ENCODE data around the gene PUM2. TPM values are rescaled to one million over a fixed set of nuclear protein-coding genes. Genes with fewer than 3 reads are reported as not detected.
"Not testable (repeated sequence)": the region's sequence is repeated elsewhere in the genome, so short reads cannot be mapped to it uniquely, and the experiment has no call there.

PUM2 gene
- total RNA-seq, 1 experiment from 2014 or later, result 35.1 TPM

GRCh38 chr2:20294231-20294630 is 56.4 kb downstream of the PUM2 start:
- no peak for DNase-seq (ENCODE audit: low read depth)

GRCh38 chr2:20292984-20293383 is 57.7 kb downstream of the PUM2 start:
- no peak for DNase-seq (ENCODE audit: low read depth)

DNA sequence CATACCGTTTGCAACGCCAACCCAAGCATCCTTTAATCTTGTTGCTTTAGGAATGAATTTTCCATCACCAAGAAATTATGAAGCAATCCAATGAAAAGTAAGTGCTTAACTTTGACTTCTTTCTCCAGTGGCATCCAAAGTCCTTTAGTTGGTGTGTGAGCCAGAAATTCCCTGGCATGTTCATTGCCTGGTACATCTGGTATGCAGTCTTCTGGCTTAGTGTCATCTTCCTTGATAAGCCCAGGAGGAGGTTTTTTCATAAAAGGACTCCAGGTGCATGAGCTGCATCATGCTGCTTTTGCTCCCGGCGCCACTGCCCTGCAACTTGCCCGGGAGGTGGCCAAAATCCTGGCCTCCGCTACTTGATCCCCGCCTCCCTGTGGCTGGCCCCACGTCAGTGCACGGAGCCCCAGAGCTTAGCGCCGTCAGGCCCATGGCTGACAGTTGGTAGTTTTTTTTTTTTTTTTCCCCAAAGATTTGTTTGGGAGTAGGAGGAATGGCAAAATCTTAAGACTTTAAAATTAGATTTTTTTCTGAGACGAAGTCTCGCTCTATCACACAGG is 58.7 kb downstream of the PUM2 start:
- no peak for DNase-seq (ENCODE audit: low read depth)

GRCh38 chr2:20291106-20291564 is 59.5 kb downstream of the PUM2 start:
- peak; percentile 80 for DNase-seq (ENCODE audit: low read depth)

DNA sequence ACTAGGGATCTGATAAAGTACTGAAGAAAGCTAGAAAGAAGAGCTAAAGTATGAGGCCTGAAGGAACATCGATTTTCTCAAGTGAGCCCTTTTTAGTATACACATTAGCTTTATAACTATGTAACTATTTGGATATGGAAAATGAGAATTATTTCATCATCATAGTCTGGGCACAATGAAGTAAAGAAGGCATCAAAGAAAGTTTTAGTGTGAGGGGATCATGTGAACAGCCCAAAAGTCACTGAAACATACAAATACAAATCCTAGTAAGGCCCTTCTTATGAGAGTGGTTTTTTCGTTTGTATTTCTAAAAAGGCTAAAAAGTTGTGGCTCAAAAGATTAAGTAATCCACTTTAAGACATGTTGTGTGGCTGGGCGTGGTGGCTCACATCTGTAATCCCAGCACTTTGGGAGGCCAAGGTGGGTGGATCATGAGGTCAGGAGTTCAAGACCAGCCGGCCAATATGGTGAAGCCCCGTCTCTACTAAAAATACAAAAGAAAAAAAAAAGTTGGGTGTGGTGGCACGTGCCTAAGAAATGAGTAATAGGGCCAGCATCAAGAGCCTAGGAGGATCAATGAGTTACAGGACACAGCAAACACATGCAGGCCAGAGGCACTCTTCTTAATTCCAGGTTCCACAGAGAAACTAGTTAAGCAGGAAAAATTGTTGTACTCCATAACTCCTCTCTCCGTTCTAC is 61.9 kb downstream of the PUM2 start:
- DNase-seq (ENCODE audit: low read depth), result peak; percentile 89

- no peak for DNase-seq (ENCODE audit: low read depth)
These were observed 67.6 kb downstream of the PUM2 start for GRCh38 chr2:20282916-20283592.

DNA sequence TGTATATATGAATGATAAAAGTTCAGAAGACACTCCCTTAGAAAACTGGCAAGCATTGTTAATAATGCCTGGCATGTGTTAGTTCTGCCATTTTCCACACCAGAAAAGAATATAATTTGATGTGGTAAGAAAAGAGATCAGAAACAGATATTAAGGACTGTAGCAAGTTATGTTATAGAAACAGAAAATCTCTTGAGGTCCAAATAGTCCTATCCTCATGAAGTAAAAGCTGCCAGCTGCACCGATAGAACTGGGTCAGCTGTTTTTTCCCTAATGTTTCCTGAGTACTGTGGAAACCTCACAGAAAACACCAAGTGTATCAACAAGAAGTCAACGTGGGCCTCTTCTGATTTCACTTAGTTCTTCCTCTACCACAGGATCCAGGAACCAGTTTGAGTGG is 68.8 kb downstream of the PUM2 start:
- DNase-seq (ENCODE audit: low read depth), result no peak

GRCh38 chr2:20273042-20273441 is 77.6 kb downstream of the PUM2 start:
- DNase-seq (ENCODE audit: low read depth), result no peak

GRCh38 chr2:20268317-20268716 is 82.3 kb downstream of the PUM2 start:
- DNase-seq (ENCODE audit: low read depth), result not testable (repeated sequence)

GRCh38 chr2:20267529-20267928 is 83.1 kb downstream of the PUM2 start:
- DNase-seq (ENCODE audit: low read depth), result no peak

- no peak for DNase-seq (ENCODE audit: low read depth)
These were observed 86.0 kb downstream of the PUM2 start for GRCh38 chr2:20264629-20265028.

GRCh38 chr2:20257411-20257810 is 93.2 kb downstream of the PUM2 start:
- DNase-seq (ENCODE audit: low read depth), result no peak

GRCh38 chr2:20254731-20255130 is 95.9 kb downstream of the PUM2 start:
- DNase-seq (ENCODE audit: low read depth), result no peak

GRCh38 chr2:20250436-20250835 is 100.2 kb downstream of the PUM2 start:
- no peak for DNase-seq (ENCODE audit: low read depth)

DNA sequence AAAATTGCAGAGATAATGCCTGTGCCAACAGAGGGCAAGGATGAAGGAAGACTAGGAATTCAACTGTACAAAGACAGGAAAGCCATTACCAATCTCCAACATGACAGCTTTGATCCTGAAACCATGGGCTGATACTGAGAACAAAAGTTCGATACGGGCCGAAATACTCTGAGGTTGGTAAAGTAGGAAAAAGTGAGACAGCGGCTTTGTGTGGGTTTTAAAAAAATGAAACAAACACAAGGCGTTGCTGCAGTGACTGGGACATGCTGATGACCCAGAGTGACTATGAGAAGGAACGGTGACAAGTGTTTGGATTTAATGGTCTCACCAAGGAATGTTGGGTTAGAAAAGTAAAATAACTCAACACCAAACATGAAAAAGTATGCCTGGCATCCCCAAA is 101.5 kb downstream of the PUM2 start:
- DNase-seq (ENCODE audit: low read depth), result no peak

GRCh38 chr2:20247084-20247483 is 103.6 kb downstream of the PUM2 start:
- no peak for DNase-seq (ENCODE audit: low read depth)

GRCh38 chr2:20243637-20244036 is 107.0 kb downstream of the PUM2 start:
- DNase-seq (ENCODE audit: low read depth), result not testable (repeated sequence)

GRCh38 chr2:20242727-20243377 is 107.8 kb downstream of the PUM2 start:
- no peak for DNase-seq (ENCODE audit: low read depth)

GRCh38 chr2:20241973-20242726 is 108.5 kb downstream of the PUM2 start:
- no peak for DNase-seq (ENCODE audit: low read depth)

- not testable (repeated sequence) for DNase-seq (ENCODE audit: low read depth)
These were observed 110.4 kb downstream of the PUM2 start for GRCh38 chr2:20240291-20240690.

- no peak for DNase-seq (ENCODE audit: low read depth)
These were observed 114.1 kb downstream of the PUM2 start for GRCh38 chr2:20236496-20236895.

Data from HT1080 (cell line).